Astrocyte of the spinal cord (primary cell): Measurements from ENCODE around the gene PRKAG2.

Source experiments
- DNase-seq: peaks from one replicate; pipeline ENCODE4 v3.0.0; 2011; ENCODE audit warnings: low read depth, low spot score
- H3K4me3 ChIP-seq: 2 replicates; pipeline ENCODE4 v1.5.1; 2011; ENCODE audit warnings: low read depth, mild to moderate bottlenecking, low read length, moderate library complexity
- in situ Hi-C: cut with HindIII; loops from 2 replicates; pipeline ENCODE4 v1.10.0; 2017; ENCODE audit warnings: low sequenced_read_pairs
- TF ChIP-seq, protein P1 (sequence below): IDR thresholded peaks from 2 replicates; pipeline ENCODE4 v1.5.1; 2012; ENCODE audit warnings: low read depth, mild to moderate bottlenecking, low read length, inconsistent platforms

PRKAG2 gene

DNA sequence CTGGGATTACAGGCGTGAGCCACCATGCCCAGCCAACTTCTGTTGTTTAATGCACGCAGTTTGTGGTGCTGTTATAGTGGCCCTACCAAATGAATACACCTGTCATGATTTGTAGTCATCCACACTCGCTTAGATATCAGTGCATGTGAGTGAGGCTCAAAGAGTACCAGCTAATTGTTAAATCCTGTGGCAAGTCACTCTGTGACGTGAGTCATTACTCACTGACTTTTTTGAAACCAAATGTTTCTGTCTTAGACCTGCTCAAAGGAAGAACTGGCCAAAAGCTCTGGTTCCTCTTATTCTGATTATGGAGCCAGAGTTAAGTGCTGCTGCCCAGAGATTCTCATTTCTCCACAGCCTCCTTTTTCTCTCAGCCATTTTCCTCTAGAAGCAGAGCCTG is 109.4 kb downstream of the PRKAG2 start:
- DNase-seq, result no peak
- in situ Hi-C loops, result no loop called here
- TF ChIP-seq, protein P1, sequence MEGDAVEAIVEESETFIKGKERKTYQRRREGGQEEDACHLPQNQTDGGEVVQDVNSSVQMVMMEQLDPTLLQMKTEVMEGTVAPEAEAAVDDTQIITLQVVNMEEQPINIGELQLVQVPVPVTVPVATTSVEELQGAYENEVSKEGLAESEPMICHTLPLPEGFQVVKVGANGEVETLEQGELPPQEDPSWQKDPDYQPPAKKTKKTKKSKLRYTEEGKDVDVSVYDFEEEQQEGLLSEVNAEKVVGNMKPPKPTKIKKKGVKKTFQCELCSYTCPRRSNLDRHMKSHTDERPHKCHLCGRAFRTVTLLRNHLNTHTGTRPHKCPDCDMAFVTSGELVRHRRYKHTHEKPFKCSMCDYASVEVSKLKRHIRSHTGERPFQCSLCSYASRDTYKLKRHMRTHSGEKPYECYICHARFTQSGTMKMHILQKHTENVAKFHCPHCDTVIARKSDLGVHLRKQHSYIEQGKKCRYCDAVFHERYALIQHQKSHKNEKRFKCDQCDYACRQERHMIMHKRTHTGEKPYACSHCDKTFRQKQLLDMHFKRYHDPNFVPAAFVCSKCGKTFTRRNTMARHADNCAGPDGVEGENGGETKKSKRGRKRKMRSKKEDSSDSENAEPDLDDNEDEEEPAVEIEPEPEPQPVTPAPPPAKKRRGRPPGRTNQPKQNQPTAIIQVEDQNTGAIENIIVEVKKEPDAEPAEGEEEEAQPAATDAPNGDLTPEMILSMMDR, result no peak
- H3K4me3 ChIP-seq, result no peak overlapping the region

DNA sequence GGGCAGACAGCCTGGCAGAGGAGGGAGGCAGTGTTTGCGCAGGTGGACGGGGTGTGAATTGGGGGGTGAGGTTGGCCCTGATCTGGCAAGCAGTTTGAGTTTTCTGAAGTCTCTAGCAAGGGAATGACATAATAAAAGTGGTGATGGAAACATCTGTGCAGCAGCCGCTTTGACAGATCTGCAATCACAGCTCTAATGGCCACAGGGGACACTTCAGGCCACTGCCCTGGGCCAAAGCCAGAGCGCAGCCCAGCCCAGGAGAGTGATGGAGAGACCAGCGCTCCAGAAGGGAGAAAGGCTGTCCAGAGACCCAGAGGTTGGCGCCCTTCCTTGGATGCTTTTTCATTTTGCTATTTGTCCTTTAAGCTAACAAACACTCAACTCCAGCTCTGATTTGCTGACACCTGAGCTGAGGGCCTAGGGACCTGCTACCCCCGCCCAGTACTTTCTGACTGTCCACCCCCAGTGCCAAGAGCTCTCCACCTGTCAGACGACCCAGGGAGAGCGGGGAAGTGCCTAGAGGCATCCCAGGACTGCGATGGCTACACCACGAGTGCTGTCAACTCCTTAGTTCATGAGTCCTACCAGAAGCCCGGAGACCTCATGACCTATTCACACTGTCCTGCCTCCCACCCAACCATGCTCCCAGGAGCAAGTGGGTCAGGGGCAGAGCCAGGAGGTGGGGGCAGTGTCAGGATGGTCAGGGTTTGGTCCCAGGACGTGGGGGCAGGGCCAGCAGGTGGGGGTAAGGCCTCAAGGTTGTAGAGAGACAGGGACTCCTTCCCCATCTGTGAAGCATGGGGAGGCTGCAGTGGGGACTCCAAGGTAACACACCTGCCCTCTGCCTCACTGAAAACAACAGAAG is 112.6 kb downstream of the PRKAG2 start:
- no peak for DNase-seq
- H3K4me3 ChIP-seq, result no peak overlapping the region
- in situ Hi-C loops, result no loop called here
- TF ChIP-seq, protein P1, result no peak

DNA sequence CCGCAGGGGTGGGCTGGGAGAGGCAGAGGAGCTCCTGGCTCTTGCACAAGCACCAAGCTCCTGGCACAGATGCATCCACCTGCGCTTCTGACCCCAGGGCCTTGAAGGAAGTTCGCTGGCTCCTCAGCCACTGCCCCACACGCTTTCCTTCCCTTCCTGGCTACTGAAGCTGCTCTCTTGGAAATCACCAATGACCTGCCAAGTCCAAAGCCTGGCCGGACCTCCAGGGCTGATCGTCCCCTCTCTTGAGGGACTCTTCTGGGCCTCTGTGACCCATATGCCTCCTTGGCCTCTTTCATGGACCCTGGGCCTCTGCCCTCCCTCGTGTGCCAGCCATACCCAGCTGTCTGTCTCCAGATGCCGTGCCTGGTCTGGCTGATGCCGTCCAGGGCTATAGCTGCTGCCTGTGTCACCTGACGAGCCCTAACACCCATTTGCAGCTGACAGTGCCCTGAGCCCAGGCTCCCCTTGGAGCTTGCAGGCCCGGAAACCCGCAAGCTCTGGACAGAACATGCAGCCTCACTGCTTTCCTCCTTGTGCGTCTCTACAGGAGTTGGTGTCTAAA is 113.4 kb downstream of the PRKAG2 start:
- no peak overlapping the region for H3K4me3 ChIP-seq
- TF ChIP-seq, protein P1, result no peak
- in situ Hi-C loops, result no loop called here
- no peak for DNase-seq

DNA sequence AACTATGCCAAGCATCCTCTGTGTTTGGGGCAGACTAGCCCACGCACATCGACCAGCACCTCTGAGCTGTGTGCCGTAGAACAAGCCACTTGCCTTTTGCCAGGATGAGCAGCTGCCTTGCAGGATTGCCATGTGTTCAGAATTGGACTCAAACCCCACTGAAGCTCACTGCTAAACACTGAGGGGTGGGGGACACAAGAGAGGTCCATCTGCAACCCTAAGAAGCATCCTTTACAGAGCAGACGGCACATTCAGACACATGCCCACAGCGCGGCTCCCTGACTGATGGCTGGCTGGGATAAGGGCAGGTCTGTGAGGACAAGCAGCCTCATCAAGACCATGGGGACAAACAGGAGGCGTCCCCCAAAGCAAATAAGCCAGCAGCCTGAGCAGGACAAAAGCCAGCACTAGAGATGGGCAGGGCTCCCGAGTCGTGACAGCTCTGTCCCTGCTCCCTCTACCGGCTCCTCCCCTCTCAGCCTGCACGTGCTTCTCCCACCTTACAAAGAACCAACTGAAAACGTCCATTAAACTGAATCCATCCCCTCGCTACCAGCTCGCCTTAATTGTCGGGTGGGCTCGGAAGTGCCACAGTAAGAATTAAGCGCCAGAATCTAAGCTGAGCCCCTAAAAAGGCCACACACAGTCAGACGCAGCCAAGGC is 114.2 kb downstream of the PRKAG2 start:
- H3K4me3 ChIP-seq, result no peak overlapping the region
- in situ Hi-C loops, result no loop called here
- DNase-seq, result no peak
- TF ChIP-seq, protein P1, result peak; percentile 3

DNA sequence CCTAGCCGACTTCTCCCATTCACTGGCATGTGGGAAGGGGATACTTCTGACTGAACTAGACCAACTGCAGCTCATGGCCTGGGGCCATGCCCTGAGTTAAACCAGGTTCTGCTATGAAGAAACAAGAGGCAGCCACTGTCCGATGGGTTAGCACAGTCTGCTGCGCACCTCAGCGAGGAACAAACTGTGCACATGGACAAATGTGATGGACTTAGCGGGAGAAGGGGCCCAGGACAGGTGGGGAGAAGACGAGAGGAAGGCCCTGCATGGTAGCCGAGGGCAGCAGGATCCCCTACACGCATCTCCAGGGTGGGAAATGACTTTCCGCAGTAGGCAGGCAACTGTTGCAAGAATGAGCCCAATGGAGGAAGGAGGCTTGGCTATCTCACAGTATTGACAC is 115.0 kb downstream of the PRKAG2 start:
- TF ChIP-seq, protein P1, result no peak
- in situ Hi-C loops, result no loop called here
- H3K4me3 ChIP-seq, result no peak overlapping the region
- DNase-seq, result no peak

DNA sequence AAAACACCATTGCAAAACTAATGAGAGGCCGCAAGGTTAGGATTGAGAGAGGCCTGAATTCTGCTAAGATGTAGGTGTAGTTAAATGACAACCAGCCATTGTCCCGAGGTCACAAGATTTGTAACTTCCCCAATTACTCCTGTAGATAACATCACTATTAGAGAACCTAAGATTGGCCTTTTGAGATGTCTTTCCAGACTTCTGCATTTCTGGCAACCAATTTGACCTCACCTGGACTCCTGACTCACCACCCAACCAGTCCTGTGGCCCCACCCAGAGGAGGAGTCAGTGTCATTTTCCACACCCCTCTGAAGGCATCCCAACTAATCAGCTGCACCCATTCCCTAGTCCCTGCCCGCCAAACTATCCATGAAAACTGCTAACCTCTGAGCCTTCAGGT is 115.7 kb downstream of the PRKAG2 start:
- DNase-seq, result no peak
- in situ Hi-C loops, result no loop called here
- TF ChIP-seq, protein P1, result no peak
- H3K4me3 ChIP-seq, result no peak overlapping the region
